Transverse colon (tissue), 4 donors: Measurements from ENCODE around the gene RASAL2. TPM values are rescaled to one million over a fixed set of nuclear protein-coding genes. Genes with fewer than 3 reads are reported as not detected.

Experiments
- DNase-seq: peaks from one replicate; pipeline ENCODE4 v3.0.0-alpha.2; 2019
- H3K27ac ChIP-seq, 4 donors: fragments of 200-600 bp; sonication (generic); 2 replicates each; pipeline ENCODE4 v1.5.1; 2016 to 2018; ENCODE audit warnings: inconsistent platforms in 4 of 4
- H3K27me3 ChIP-seq: fragments of 200-600 bp; sonication (generic); 2 replicates; pipeline ENCODE4 v1.5.1; 2017; ENCODE audit warnings: inconsistent platforms
- H3K36me3 ChIP-seq, 4 donors: fragments of 200-600 bp; sonication (generic); 2 replicates each; pipeline ENCODE4 v1.5.1; 2017 to 2019; ENCODE audit warnings: inconsistent platforms in 4 of 4
- H3K4me1 ChIP-seq, 4 donors: fragments of 200-600 bp; sonication (generic); 2 replicates each; pipeline ENCODE4 v1.5.1; 2017 to 2020; ENCODE audit warnings: inconsistent platforms in 4 of 4
- H3K4me3 ChIP-seq, 4 donors: fragments of 200-600 bp; sonication (generic); 1 replicate in 1 of 4; 2 replicates in 3 of 4; pipeline versions ENCODE4 v1.5.1 to v1.6.1; 2017 to 2019; ENCODE audit warnings: inconsistent platforms in 4 of 4
- H3K9me3 ChIP-seq, 2 donors: fragments of 200-600 bp; sonication (generic); 2 replicates each; pipeline ENCODE4 v1.5.1; 2017 to 2019; ENCODE audit warnings: inconsistent platforms in 2 of 2
- EP300 ChIP-seq: sonication (generic); formaldehyde crosslinking; IDR thresholded peaks from one replicate; pipeline ENCODE4 v1.6.1; 2017; ENCODE audit warnings: antibody characterized with exemption, low read depth
- POLR2A ChIP-seq: fragments of 450-650 bp; IDR thresholded peaks from one replicate; pipeline ENCODE4 v1.6.1; 2016; ENCODE audit warnings: antibody characterized with exemption, mild to moderate bottlenecking, moderate library complexity
- POLR2AphosphoS5 ChIP-seq, 3 donors: sonication (generic); formaldehyde crosslinking; IDR thresholded peaks; one replicate each; pipeline ENCODE4 v1.6.1; 2016; ENCODE audit warnings: antibody characterized with exemption in 3 of 3
- WGBS, 2 donors: methylation state at CpG; one replicate each; pipeline ENCODE4 v1.1.5; 2018; ENCODE audit warnings: low coverage in 1 of 2; 5-methylcytosine and 5-hydroxymethylcytosine counted together
- in situ Hi-C, 4 donors: fragments of 200-750 bp; cut with MboI; loops; one replicate each; pipeline versions ENCODE4 v1.15.0 to v1.15.1; 2017; ENCODE audit warnings: low sequenced_read_pairs in 3 of 4, low pct_ligation_motif_present in 1 of 4, low pct_unique_long_range_greater_than_20kb in 1 of 4
- intact Hi-C: fragments of 100-400 bp; cut with DNase I; formaldehyde crosslinking; loops from one replicate; pipeline ENCODE4 v1.15.1; 2023; ENCODE audit warnings: low total_unique reads
- total RNA-seq, 4 donors: library from RNA; depleted of rRNA; stranded (reverse); fragments of >200 nt; gene quantifications; one replicate each; pipeline ENCODE4 v1.1.0, GENCODE V29; 2016
- TF ChIP-seq, protein P1 (sequence below), 5 experiments: fragments of 200-600 bp in 3 of 5; fragments of 450-650 bp in 2 of 5; sonication (generic) in 3 of 5; IDR thresholded peaks; 1 replicate in 2 of 5; 2 replicates in 3 of 5; pipeline ENCODE4 v1.5.1; 2016 to 2017; ENCODE audit warnings: antibody characterized with exemption in 5 of 5, inconsistent platforms in 3 of 5, mild to moderate bottlenecking in 2 of 5, moderate library complexity in 1 of 5

The RASAL2 gene
- total RNA-seq, 4 donors from 2014 or later, result 13.1 to 26.1 (median 19.8) TPM

DNA sequence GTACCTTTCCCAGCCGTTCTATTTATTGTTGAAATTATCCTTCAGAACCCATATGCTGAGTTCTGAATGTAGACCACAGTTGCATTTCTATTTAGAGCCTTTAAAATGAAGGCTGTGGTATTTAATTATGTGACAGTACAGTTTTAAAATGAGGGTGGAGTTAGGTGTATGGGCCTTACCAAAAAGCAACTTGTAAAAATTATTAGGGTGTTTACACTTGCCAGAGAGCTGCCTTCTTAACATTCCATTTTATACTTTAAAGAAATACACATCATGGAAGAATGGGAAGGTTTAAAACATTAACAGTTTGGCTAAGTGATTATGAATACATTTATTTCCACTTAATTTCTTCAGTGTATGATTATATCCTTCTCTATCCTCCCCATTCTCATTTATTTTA, 75.7 kb downstream of the RASAL2 start:
- in situ Hi-C loops, result no loop called here
- intact Hi-C loops, result no loop called here
- Histone ChIP-seq H3K36me3 (no peaks in the 10 kb centered on the region), H3K27me3 (no peaks in the 10 kb centered on the region), H3K9me3 (no peaks in the 10 kb centered on the region), H3K4me3 (no peak overlapping the region), H3K4me1 (no peaks in the 10 kb centered on the region), H3K27ac (no peak overlapping the region)
- TF ChIP-seq, protein P1, sequence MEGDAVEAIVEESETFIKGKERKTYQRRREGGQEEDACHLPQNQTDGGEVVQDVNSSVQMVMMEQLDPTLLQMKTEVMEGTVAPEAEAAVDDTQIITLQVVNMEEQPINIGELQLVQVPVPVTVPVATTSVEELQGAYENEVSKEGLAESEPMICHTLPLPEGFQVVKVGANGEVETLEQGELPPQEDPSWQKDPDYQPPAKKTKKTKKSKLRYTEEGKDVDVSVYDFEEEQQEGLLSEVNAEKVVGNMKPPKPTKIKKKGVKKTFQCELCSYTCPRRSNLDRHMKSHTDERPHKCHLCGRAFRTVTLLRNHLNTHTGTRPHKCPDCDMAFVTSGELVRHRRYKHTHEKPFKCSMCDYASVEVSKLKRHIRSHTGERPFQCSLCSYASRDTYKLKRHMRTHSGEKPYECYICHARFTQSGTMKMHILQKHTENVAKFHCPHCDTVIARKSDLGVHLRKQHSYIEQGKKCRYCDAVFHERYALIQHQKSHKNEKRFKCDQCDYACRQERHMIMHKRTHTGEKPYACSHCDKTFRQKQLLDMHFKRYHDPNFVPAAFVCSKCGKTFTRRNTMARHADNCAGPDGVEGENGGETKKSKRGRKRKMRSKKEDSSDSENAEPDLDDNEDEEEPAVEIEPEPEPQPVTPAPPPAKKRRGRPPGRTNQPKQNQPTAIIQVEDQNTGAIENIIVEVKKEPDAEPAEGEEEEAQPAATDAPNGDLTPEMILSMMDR (IDR thresholded peaks at IDR 0.05), result no peak
- TF ChIP-seq POLR2A (no peak), EP300 (no peak), POLR2AphosphoS5 (IDR thresholded peaks at IDR 0.05) (no peak)
- DNase-seq, result no peak
- WGBS, 2 donors, result 70 to 88% methylated on average over 1 of the region's 1 CpG

DNA sequence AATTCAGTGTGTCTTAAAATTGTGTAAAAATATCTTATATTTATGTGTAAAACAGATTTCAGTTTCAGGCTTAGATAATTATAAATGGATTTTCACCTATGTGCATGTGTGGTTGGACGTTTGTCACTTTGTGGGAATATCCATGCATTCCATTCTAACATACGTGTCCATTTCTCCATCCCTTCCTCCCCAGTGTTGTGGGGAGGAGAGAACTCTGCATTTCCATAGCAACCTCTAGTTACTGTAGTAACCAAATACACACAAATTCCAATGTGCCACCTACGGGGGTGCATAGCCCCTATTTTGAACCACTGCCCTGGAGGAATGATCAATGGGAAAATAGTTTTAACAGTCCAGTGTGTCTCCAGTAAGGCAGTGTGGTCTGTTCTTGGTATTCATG, 79.0 kb downstream of the RASAL2 start:
- Histone ChIP-seq H3K9me3 (no peaks in the 10 kb centered on the region), H3K4me1 (no peaks in the 10 kb centered on the region), H3K36me3 (no peaks in the 10 kb centered on the region), H3K4me3 (no peak overlapping the region), H3K27me3 (no peaks in the 10 kb centered on the region), H3K27ac (no peak overlapping the region)
- in situ Hi-C loops (no loop called here), intact Hi-C loops (no loop called here)
- TF ChIP-seq EP300 (no peak), POLR2AphosphoS5 (IDR thresholded peaks at IDR 0.05) (no peak), POLR2A (no peak)
- TF ChIP-seq, protein P1 (IDR thresholded peaks at IDR 0.05), result no peak
- no peak for DNase-seq
- 73 to 75% methylated on average over 2 to 3 of the region's 3 CpGs for WGBS, 2 donors

DNA sequence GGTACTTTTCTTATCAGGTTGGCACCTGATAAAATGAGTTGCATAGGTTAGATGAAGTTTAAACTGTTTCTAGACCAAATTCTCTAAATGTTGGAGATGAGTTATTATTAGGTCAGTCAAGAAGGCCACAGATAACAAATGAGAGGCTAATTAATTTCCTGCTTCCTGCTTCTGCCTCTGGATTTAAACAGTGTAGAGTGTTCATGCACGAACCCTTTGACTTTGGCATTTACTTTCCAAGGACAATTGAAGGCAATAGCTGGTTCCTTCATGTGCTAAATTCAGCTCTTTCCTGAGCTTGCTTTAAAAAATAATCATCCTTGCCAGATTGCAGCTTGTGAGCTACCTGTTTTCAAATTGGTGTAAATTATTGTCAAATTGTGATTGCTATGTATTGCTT, 80.6 kb downstream of the RASAL2 start:
- no peak for DNase-seq
- no peaks in the 10 kb centered on the region for H3K36me3 ChIP-seq
- in situ Hi-C loops, result no loop called here
- H3K27ac ChIP-seq, result no peak overlapping the region
- no peaks in the 10 kb centered on the region for H3K4me1 ChIP-seq
- H3K4me3 ChIP-seq, result no peak overlapping the region
- WGBS, 2 donors, result 71 to 72% methylated on average over 1 of the region's 1 CpG
- no peaks in the 10 kb centered on the region for H3K27me3 ChIP-seq
- intact Hi-C loops, result no loop called here
- TF ChIP-seq POLR2A (no peak), EP300 (no peak), POLR2AphosphoS5 (IDR thresholded peaks at IDR 0.05) (no peak)
- TF ChIP-seq, protein P1 (IDR thresholded peaks at IDR 0.05), result no peak
- no peaks in the 10 kb centered on the region for H3K9me3 ChIP-seq

DNA sequence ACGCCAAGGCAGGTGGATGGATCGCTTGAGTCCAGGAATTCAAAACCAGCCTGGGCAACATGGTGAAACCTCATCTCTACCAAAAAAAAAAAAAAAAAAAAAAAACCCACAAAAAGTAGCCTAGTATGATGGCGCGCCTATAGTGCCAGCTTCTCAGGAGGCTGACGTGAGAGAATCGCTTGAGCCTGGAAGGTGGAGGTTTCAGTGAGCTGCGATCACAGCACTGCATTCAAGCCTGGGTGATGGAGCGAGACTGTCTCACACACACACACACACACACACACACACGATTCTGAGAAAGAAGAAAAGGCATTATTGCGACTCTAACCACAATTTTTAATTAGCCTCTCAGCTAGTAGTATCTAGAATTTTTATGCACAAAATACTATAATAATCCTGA, 86.5 kb downstream of the RASAL2 start:
- TF ChIP-seq POLR2AphosphoS5 (IDR thresholded peaks at IDR 0.05), result no peak
- TF ChIP-seq POLR2A, result no peak
- TF ChIP-seq, protein P1 (IDR thresholded peaks at IDR 0.05), result no peak
- no peak for TF ChIP-seq EP300
- intact Hi-C loops (no loop called here), in situ Hi-C loops (no loop called here)
- Histone ChIP-seq H3K27me3 (no peaks in the 10 kb centered on the region), H3K27ac (no peak overlapping the region), H3K4me3 (no peak overlapping the region), H3K9me3 (no peaks in the 10 kb centered on the region), H3K4me1 (no peaks in the 10 kb centered on the region), H3K36me3 (no peaks in the 10 kb centered on the region)
- WGBS, 2 donors, result 85 to 93% methylated on average over 5 to 10 of the region's 10 CpGs
- DNase-seq, result no peak
